Measurements from ENCODE around the gene ARMH3. TPM values are rescaled to one million over a fixed set of nuclear protein-coding genes. Genes with fewer than 3 reads are reported as not detected.

ARMH3 gene
- total and polyA plus RNA-seq, 2 donors: 13.4 to 23.0 TPM

GRCh38 chr10:101960879-101961395 is 95.0 kb downstream of the ARMH3 start:
- Histone ChIP-seq H3K36me3 (ENCODE audit: insufficient read depth) (peaks cover 2% of the 10 kb centered on the region), H3K4me1 (ENCODE audit: insufficient read depth) (no peaks in the 10 kb centered on the region), H3K27ac (ENCODE audit: low read depth) (no peak overlapping the region), H3K4me3 (ENCODE audit: low read depth, low read length) (no peak overlapping the region)
- 83% methylated on average over 6 of the region's 6 CpGs for WGBS
- DNase-seq (ENCODE audit: extremely low spot score): no peak

- no peak for DNase-seq (ENCODE audit: extremely low spot score)
- Histone ChIP-seq H3K4me1 (ENCODE audit: insufficient read depth) (no peaks in the 10 kb centered on the region), H3K4me3 (ENCODE audit: low read depth, low read length) (no peak overlapping the region), H3K36me3 (ENCODE audit: insufficient read depth) (peaks cover 2% of the 10 kb centered on the region), H3K27ac (ENCODE audit: low read depth) (no peak overlapping the region)
- WGBS: 87% methylated on average over 8 of the region's 8 CpGs
These were observed 96.5 kb downstream of the ARMH3 start for GRCh38 chr10:101959346-101959916.

GRCh38 chr10:101958691-101959090 is 97.3 kb downstream of the ARMH3 start:
- 54% methylated on average over 1 of the region's 1 CpG for WGBS
- peaks cover 5% of the 10 kb centered on the region for H3K36me3 ChIP-seq (ENCODE audit: insufficient read depth)
- DNase-seq (ENCODE audit: extremely low spot score): no peak
- H3K4me3 ChIP-seq (ENCODE audit: low read depth, low read length): no peak overlapping the region
- H3K27ac ChIP-seq (ENCODE audit: low read depth): no peak overlapping the region
- no peaks in the 10 kb centered on the region for H3K4me1 ChIP-seq (ENCODE audit: insufficient read depth)

- H3K27ac ChIP-seq (ENCODE audit: low read depth): no peak overlapping the region
- DNase-seq (ENCODE audit: extremely low spot score): no peak
- H3K4me3 ChIP-seq (ENCODE audit: low read depth, low read length): no peak overlapping the region
- H3K4me1 ChIP-seq (ENCODE audit: insufficient read depth): no peaks in the 10 kb centered on the region
- 96% methylated on average over 1 of the region's 1 CpG for WGBS
- H3K36me3 ChIP-seq (ENCODE audit: insufficient read depth): peaks cover 6% of the 10 kb centered on the region
These were observed 99.1 kb downstream of the ARMH3 start for GRCh38 chr10:101956898-101957297.

- Histone ChIP-seq H3K4me1 (ENCODE audit: insufficient read depth) (no peaks in the 10 kb centered on the region), H3K4me3 (ENCODE audit: low read depth, low read length) (no peak overlapping the region), H3K36me3 (ENCODE audit: insufficient read depth) (peaks cover 6% of the 10 kb centered on the region), H3K27ac (ENCODE audit: low read depth) (no peak overlapping the region)
- WGBS: 97% methylated on average over 1 of the region's 1 CpG
- no peak for DNase-seq (ENCODE audit: extremely low spot score)
These were observed 99.9 kb downstream of the ARMH3 start for GRCh38 chr10:101956117-101956516.

- WGBS: 93% methylated on average over 2 of the region's 2 CpGs
- no peak for DNase-seq (ENCODE audit: extremely low spot score)
- Histone ChIP-seq H3K36me3 (ENCODE audit: insufficient read depth) (peaks cover 8% of the 10 kb centered on the region), H3K27ac (ENCODE audit: low read depth) (no peak overlapping the region), H3K4me3 (ENCODE audit: low read depth, low read length) (no peak overlapping the region), H3K4me1 (ENCODE audit: insufficient read depth) (no peaks in the 10 kb centered on the region)
These were observed 103.8 kb downstream of the ARMH3 start for GRCh38 chr10:101952191-101952590.

- peaks cover 7% of the 10 kb centered on the region for H3K36me3 ChIP-seq (ENCODE audit: insufficient read depth)
- no peak overlapping the region for H3K4me3 ChIP-seq (ENCODE audit: low read depth, low read length)
- H3K27ac ChIP-seq (ENCODE audit: low read depth): no peak overlapping the region
- no peaks in the 10 kb centered on the region for H3K4me1 ChIP-seq (ENCODE audit: insufficient read depth)
- no peak for DNase-seq (ENCODE audit: extremely low spot score)
These were observed 105.8 kb downstream of the ARMH3 start for GRCh38 chr10:101950213-101950612.

GRCh38 chr10:101941871-101942270 is 114.1 kb downstream of the ARMH3 start:
- Histone ChIP-seq H3K27ac (ENCODE audit: low read depth) (no peak overlapping the region), H3K4me3 (ENCODE audit: low read depth, low read length) (no peak overlapping the region), H3K4me1 (ENCODE audit: insufficient read depth) (no peaks in the 10 kb centered on the region), H3K36me3 (ENCODE audit: insufficient read depth) (no peaks in the 10 kb centered on the region)
- no peak for DNase-seq (ENCODE audit: extremely low spot score)
- WGBS: 59% methylated on average over 1 of the region's 1 CpG

- no peak overlapping the region for H3K4me3 ChIP-seq (ENCODE audit: low read depth, low read length)
- no peak overlapping the region for H3K27ac ChIP-seq (ENCODE audit: low read depth)
- H3K36me3 ChIP-seq (ENCODE audit: insufficient read depth): no peaks in the 10 kb centered on the region
- DNase-seq (ENCODE audit: extremely low spot score): no peak
- 93% methylated on average over 1 of the region's 1 CpG for WGBS
- H3K4me1 ChIP-seq (ENCODE audit: insufficient read depth): no peaks in the 10 kb centered on the region
These were observed 115.1 kb downstream of the ARMH3 start for GRCh38 chr10:101940916-101941315.

- H3K4me3 ChIP-seq (ENCODE audit: low read depth, low read length): no peak overlapping the region
- no peak overlapping the region for H3K27ac ChIP-seq (ENCODE audit: low read depth)
- WGBS: 33% methylated on average over 3 of the region's 3 CpGs
- H3K4me1 ChIP-seq (ENCODE audit: insufficient read depth): no peaks in the 10 kb centered on the region
- no peak for DNase-seq (ENCODE audit: extremely low spot score)
- no peaks in the 10 kb centered on the region for H3K36me3 ChIP-seq (ENCODE audit: insufficient read depth)
These were observed 116.2 kb downstream of the ARMH3 start for GRCh38 chr10:101939729-101940128.

- Histone ChIP-seq H3K36me3 (ENCODE audit: insufficient read depth) (no peaks in the 10 kb centered on the region), H3K4me1 (ENCODE audit: insufficient read depth) (no peaks in the 10 kb centered on the region), H3K4me3 (ENCODE audit: low read depth, low read length) (no peak overlapping the region), H3K27ac (ENCODE audit: low read depth) (peak overlapping the region; percentile 23)
- no peak for DNase-seq (ENCODE audit: extremely low spot score)
- WGBS: 34% methylated on average over 3 of the region's 3 CpGs
These were observed 116.8 kb downstream of the ARMH3 start for GRCh38 chr10:101939008-101939648.

- 60% methylated on average over 3 of the region's 3 CpGs for whole genome bisulfite sequencing
- Histone ChIP-seq H3K27ac (ENCODE audit: low read depth) (peak overlapping the region; percentile 23), H3K4me1 (ENCODE audit: insufficient read depth) (no peaks in the 10 kb centered on the region), H3K36me3 (ENCODE audit: insufficient read depth) (no peaks in the 10 kb centered on the region), H3K4me3 (ENCODE audit: low read depth, low read length) (no peak overlapping the region)
- no peak for DNase-seq (ENCODE audit: extremely low spot score)
These were observed 117.5 kb downstream of the ARMH3 start for GRCh38 chr10:101938305-101939007.

- no peaks in the 10 kb centered on the region for H3K36me3 ChIP-seq (ENCODE audit: insufficient read depth)
- H3K4me3 ChIP-seq (ENCODE audit: low read depth, low read length): no peak overlapping the region
- no peak for DNase-seq (ENCODE audit: extremely low spot score)
- WGBS: 94% methylated on average over 2 of the region's 2 CpGs
- no peak overlapping the region for H3K27ac ChIP-seq (ENCODE audit: low read depth)
- H3K4me1 ChIP-seq (ENCODE audit: insufficient read depth): no peaks in the 10 kb centered on the region
These were observed 120.5 kb downstream of the ARMH3 start for GRCh38 chr10:101935431-101935830.

GRCh38 chr10:101934686-101935305 is 121.2 kb downstream of the ARMH3 start:
- DNase-seq (ENCODE audit: extremely low spot score): no peak
- H3K36me3 ChIP-seq (ENCODE audit: insufficient read depth): no peaks in the 10 kb centered on the region
- H3K27ac ChIP-seq (ENCODE audit: low read depth): no peak overlapping the region
- H3K4me1 ChIP-seq (ENCODE audit: insufficient read depth): no peaks in the 10 kb centered on the region
- H3K4me3 ChIP-seq (ENCODE audit: low read depth, low read length): no peak overlapping the region
- 69% methylated on average over 3 of the region's 3 CpGs for WGBS

Measured in urinary bladder (tissue), 4 donors.